ENCODE results near the gene A4GALT.

DNA sequence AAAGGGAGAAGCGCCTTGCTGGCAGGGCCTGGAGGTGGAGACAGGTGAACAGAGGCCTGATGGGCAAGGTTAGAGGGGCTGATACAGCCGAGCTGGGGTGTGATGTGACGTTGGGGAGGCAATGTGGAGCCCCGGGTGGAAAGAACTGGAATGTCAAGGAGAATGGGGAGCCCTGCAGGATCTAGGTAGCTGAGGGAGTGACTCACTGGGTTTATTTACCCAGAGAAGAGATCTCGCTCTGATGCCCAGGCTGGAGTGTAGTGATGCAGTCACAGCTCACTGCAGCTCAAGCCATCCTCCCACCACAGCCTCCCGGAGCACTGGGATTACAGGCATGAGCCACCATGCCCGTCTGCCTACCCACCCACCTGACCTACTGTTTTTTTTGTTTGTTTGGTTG, 69.5 kb downstream of the A4GALT start:
- TF ChIP-seq, protein P1, sequence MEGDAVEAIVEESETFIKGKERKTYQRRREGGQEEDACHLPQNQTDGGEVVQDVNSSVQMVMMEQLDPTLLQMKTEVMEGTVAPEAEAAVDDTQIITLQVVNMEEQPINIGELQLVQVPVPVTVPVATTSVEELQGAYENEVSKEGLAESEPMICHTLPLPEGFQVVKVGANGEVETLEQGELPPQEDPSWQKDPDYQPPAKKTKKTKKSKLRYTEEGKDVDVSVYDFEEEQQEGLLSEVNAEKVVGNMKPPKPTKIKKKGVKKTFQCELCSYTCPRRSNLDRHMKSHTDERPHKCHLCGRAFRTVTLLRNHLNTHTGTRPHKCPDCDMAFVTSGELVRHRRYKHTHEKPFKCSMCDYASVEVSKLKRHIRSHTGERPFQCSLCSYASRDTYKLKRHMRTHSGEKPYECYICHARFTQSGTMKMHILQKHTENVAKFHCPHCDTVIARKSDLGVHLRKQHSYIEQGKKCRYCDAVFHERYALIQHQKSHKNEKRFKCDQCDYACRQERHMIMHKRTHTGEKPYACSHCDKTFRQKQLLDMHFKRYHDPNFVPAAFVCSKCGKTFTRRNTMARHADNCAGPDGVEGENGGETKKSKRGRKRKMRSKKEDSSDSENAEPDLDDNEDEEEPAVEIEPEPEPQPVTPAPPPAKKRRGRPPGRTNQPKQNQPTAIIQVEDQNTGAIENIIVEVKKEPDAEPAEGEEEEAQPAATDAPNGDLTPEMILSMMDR (IDR thresholded peaks at IDR 0.05; ENCODE audit: poor library complexity) = no peak
- no peak for TF ChIP-seq EZH2 (IDR thresholded peaks at IDR 0.05; ENCODE audit: borderline replicate concordance)

All from hepatocyte (in vitro differentiated cells).